HG03103 (cell line): ENCODE data around the gene HFM1.
"Not testable (repeated sequence)": the region's sequence is repeated elsewhere in the genome, so short reads cannot be mapped to it uniquely, and the experiment has no call there.

Experiments used
- ATAC-seq: cut with Tn5 transposase; IDR thresholded peaks from one replicate; pipeline ENCODE4 v1.9.1; 2021; ENCODE audit warnings: low read depth; ENCODE audit not compliant: unreplicated experiment

Gene HFM1

GRCh38 chr1:91372230-91372629 is 32.4 kb downstream of the HFM1 start:
- not testable (repeated sequence) for ATAC-seq

GRCh38 chr1:91349524-91349923 is 55.1 kb downstream of the HFM1 start:
- ATAC-seq = no peak

DNA sequence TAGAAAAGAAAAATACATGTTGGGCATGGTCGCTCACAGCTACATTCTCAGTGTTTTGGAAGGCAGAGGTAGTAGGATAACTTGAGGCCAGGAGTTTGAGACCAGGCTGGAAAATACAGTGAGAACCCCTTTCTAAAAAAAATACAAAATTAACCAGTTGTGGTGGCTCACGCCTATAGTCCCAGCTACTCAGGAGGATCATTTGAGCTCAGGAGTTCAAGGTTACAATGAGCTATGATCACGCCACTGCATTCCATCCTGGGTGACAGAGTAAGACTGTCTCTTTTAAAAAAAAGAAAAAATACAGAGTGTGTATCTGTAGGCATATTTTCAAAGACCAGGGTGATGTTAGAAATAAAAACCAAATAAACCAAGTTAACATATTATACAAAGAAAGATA is 57.8 kb downstream of the HFM1 start:
- no peak for ATAC-seq

GRCh38 chr1:91345395-91346005 is 59.1 kb downstream of the HFM1 start:
- no peak for ATAC-seq

DNA sequence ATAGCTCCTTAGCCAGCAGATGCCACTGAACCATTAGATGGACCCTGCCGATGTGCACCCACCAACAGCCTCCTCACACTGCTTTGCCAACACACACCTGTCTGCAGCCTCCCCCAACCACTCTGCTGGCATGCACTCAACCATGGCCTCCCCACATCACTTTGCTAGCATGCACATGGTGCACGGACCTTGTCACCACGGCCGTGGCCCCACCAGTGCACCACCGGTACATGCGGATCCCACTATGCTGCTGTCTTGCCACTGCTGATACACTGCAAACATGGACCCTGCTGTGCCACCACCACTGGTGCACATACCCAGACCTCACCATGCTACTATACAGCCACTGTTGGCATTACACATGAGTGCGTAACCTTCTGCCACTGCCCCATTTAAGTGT is 66.1 kb downstream of the HFM1 start:
- ATAC-seq = no peak

DNA sequence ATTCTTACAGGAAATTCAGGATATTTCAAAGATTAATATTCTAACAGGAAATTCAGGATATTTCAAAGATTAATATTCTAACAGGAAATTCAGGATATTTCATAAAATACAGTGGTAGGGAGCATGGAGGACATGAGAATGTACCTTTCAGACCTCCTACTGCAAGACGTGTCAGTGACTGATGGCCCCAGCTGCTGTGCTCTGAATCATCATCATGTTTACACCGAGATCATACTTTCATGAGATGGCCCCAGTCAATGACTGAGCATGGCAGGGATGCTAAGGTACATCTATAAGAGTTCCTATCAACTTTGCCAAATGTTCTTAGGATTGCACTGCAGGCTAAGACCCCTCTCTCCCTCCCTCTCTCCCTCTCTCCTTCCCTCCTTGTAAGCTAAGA is 69.0 kb downstream of the HFM1 start:
- no peak for ATAC-seq

GRCh38 chr1:91334856-91335255 is 69.8 kb downstream of the HFM1 start:
- no peak for ATAC-seq

- ATAC-seq = no peak
These were observed 79.2 kb downstream of the HFM1 start for GRCh38 chr1:91325456-91325855.

GRCh38 chr1:91314643-91315042 is 90.0 kb downstream of the HFM1 start:
- ATAC-seq = no peak

GRCh38 chr1:91311672-91312071 is 93.0 kb downstream of the HFM1 start:
- no peak for ATAC-seq

GRCh38 chr1:91308544-91308943 is 96.1 kb downstream of the HFM1 start:
- ATAC-seq = no peak

- no peak for ATAC-seq
These were observed 96.7 kb downstream of the HFM1 start for GRCh38 chr1:91307784-91308409.

DNA sequence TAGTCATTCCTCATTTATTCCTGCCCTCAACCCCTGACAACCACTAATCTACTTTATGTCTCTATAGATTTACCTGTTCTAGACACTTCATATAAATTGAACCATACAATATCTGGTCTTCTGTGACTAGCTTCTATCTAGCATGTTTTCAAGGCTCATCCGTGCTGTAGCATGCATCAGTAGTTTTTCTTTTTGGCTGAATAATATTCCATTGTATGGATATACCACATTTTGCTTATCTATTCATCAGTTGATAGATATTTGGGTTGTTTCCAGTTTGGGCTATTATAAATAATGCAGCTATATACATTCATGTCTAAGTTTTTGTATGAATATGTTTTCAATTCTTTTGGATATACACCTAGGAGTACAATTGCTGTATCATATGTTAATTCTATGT is 101.5 kb downstream of the HFM1 start:
- ATAC-seq = no peak

GRCh38 chr1:91288843-91289553 is 115.6 kb downstream of the HFM1 start:
- ATAC-seq = not testable (repeated sequence)

GRCh38 chr1:91286962-91287317 is 117.7 kb downstream of the HFM1 start:
- ATAC-seq = not testable (repeated sequence)

DNA sequence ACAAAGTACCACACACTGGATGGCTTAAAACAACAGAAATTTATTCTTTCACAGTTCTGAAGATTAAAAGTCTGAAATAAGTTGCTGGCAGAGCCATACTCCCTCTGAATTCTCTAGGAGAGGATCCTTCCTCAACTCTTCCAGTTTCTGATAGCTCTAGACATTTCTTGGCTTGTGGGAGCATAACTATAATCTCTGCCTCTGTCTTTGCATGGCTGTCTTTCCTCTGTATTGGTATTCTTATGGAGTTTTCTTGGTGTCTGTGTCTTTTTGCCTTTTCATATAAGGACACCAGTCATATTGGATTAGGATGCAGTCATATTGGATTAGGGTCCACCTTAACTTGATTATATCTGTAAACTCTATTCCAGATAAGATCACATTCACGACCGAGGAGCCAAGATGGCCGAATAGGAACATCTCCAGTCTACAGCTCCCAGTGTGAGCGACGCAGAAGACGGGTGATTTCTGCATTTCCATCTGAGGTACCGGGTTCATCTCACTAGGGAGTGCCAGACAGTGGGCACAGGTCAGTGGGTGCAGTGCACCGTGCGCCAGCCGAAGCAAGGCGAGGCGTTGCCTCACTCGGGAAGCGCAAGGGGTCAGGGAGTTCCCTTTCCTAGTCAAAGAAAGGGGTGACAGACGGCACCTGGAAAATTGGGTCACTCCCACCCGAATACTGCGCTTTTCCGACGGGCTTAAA is 118.2 kb downstream of the HFM1 start:
- not testable (repeated sequence) for ATAC-seq

DNA sequence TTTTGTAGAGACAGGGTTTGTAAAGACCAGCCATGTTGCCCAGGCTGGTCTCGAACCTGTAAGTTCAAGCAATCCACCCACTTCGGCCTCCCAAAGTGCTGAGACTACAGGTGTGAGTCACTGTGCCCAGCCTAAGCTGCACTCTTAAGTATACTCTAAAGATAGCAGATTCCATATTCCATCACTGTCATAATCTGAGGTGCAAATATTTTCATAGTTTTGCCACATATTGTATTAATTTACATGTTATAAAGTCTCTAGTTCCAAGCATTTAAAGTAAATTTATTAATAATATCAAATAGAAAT is 121.3 kb downstream of the HFM1 start:
- ATAC-seq = no peak

DNA sequence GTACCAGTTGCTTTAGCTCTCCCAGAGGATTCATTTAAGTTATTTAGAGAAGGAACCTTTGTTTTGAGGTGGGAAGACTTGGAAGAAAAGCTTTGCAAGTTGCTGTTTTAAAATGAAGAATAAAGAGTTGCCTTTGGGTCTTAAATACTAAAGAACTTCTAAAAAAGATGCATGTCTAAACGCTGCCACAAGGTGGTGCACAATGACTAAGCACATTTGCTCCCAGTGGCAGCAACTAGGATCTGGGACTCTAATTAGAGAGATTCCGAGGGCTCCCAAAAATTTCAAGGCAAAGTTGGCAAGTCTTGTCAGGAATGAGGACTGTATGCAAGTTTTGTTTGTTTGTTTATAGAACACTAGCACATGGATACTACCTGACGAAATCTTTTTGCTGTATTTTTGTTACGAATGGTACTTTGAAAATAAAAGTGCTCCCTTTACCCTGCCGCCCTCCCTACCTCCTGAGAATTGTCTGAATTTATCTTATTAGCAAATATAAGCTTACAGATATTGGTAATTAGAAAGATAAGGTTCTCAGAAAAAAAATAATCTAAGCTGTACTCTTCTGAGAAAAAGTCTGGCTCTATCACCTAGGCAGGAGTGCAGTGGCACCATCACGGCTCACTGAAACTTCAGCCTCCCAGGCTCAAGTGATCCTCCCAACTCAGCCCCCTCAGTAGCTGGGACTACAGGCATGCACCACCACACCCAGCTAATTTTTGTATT is 121.8 kb downstream of the HFM1 start:
- ATAC-seq = peak; percentile 77

GRCh38 chr1:91281782-91282181 is 122.9 kb downstream of the HFM1 start:
- no peak for ATAC-seq

DNA sequence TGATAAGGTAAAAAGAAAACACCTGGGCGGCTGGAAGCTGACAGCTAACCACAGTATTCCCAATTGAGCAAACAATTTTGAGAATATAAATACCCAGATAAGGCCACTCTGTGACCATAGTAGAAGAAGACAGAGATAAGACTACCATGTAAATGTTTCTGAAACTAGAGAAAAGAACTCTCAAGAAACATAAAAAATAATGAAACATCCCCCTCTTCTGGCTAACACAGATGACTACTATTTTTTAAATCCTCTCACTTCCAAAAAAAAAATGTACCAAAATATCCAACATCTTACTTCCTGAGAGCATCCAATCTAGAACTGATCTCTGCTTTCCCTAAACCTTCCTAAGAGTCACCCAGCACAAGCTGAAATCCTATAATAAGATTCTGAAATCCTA is 125.9 kb downstream of the HFM1 start:
- ATAC-seq = no peak

- no peak for ATAC-seq
These were observed 130.8 kb downstream of the HFM1 start for GRCh38 chr1:91273875-91274274.
